IMR-90 (cell line): Measurements from ENCODE around the gene DARS1.

Experiments used
- CEBPB ChIP-seq: IDR thresholded peaks from 2 replicates; pipeline ENCODE4 v1.6.1; 2012; ENCODE audit warnings: low read depth, low read length, improper control_type of control experiment
- CHD1 ChIP-seq: IDR thresholded peaks from 2 replicates; pipeline ENCODE4 v1.6.1; 2012; ENCODE audit warnings: low read depth, low read length, improper control_type of control experiment
- CTCF ChIP-seq: conservative IDR thresholded peaks from 2 replicates; pipeline ENCODE4 v1.5.1; 2012; ENCODE audit warnings: mild to moderate bottlenecking, low read depth, low read length, improper control_type of control experiment
- ELK1 ChIP-seq: fragments of 150-350 bp; IDR thresholded peaks from 2 replicates; pipeline ENCODE4 v1.6.1; 2016; ENCODE audit warnings: low read depth, mild to moderate bottlenecking, low read length, moderate library complexity, borderline replicate concordance
- FOS ChIP-seq: fragments of 150-350 bp; IDR thresholded peaks from 2 replicates; pipeline ENCODE4 v1.6.1; 2016; ENCODE audit warnings: low read depth, low read length
- MAZ ChIP-seq: IDR thresholded peaks from 2 replicates; pipeline ENCODE4 v1.6.1; 2012; ENCODE audit warnings: low read depth, mild to moderate bottlenecking, low read length, improper control_type of control experiment, moderate library complexity, borderline replicate concordance
- MXI1 ChIP-seq: IDR thresholded peaks from 2 replicates; pipeline ENCODE4 v1.6.1; 2012; ENCODE audit warnings: low read depth, mild to moderate bottlenecking, low read length, moderate library complexity, borderline replicate concordance
- POLR2A ChIP-seq: IDR thresholded peaks from 2 replicates; pipeline ENCODE4 v1.6.1; 2012; ENCODE audit warnings: mild to moderate bottlenecking, low read depth, low read length
- RAD21 ChIP-seq: IDR thresholded peaks from 2 replicates; pipeline ENCODE4 v1.6.1; 2012; ENCODE audit warnings: low read length, improper control_type of control experiment
- RCOR1 ChIP-seq: IDR thresholded peaks from 2 replicates; pipeline ENCODE4 v1.6.1; 2012; ENCODE audit warnings: mild to moderate bottlenecking, low read length, improper control_type of control experiment; ENCODE audit not compliant: insufficient replicate concordance
- SMC3 ChIP-seq: fragments of 150-350 bp; IDR thresholded peaks from 2 replicates; pipeline ENCODE4 v1.6.1; 2016; ENCODE audit warnings: low read depth, mild to moderate bottlenecking, antibody characterized with exemption, low read length, moderate library complexity
- USF2 ChIP-seq: fragments of 150-350 bp; IDR thresholded peaks from 2 replicates; pipeline ENCODE4 v1.6.1; 2017; ENCODE audit warnings: mild to moderate bottlenecking, antibody characterized with exemption, low read length, low read depth

- TF ChIP-seq CTCF, result no peak
- TF ChIP-seq ELK1, result no peak
- TF ChIP-seq USF2, result no peak
- no peak for TF ChIP-seq POLR2A
- TF ChIP-seq RAD21, result no peak
- no peak for TF ChIP-seq CHD1
- TF ChIP-seq CEBPB, result no peak
- no peak for TF ChIP-seq SMC3
- no peak for TF ChIP-seq MXI1
- no peak for TF ChIP-seq RCOR1
- TF ChIP-seq MAZ, result no peak
- TF ChIP-seq FOS, result no peak
Measured at GRCh38 chr2:135925571-135925970, 59.9 kb downstream of the DARS1 start.
